ENCODE results near the gene BMPR2. TPM values are rescaled to one million over a fixed set of nuclear protein-coding genes. Genes with fewer than 3 reads are reported as not detected.
A peak's percentile ranks its signal among the peaks of the same experiment; 100 is the strongest.
"Not testable (repeated sequence)": the region's sequence is repeated elsewhere in the genome, so short reads cannot be mapped to it uniquely, and the experiment has no call there.

Gene BMPR2
- total RNA-seq, 1 donor from 2014 or later: 11.3 TPM

DNA sequence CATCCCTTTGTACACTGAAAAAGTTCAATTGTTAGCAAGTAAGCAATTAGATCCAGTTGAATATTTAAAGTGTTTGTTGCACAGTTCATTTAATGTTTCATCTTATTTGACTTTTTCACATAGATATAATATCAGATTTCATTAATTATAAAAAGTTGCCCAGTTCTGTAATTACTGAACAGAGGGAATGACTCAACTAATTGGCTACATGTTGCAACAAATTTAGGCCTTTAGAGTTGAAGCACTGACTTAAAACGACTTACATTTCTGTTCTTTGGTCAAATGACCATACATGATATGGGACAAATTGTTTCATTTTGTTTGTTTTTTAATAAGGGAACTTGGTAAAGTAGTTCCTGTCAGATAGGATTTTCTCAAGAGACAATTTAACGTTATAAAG, 190.2 kb downstream of the BMPR2 start:
- Mint-ChIP-seq H3K9me3 (no peaks in the 10 kb centered on the region), H3K4me1 (ENCODE audit: low read depth) (no peaks in the 10 kb centered on the region), H3K27me3 (ENCODE audit: low read depth) (no peaks in the 10 kb centered on the region), H3K27ac (no peak overlapping the region), H3K4me3 (ENCODE audit: low read depth) (no peak overlapping the region), H3K36me3 (ENCODE audit: low read depth) (no peaks in the 10 kb centered on the region)
- intact Hi-C loops (cut with micrococcal nuclease): no loop called here
- DNase-seq (ENCODE audit: low spot score): no peak

DNA sequence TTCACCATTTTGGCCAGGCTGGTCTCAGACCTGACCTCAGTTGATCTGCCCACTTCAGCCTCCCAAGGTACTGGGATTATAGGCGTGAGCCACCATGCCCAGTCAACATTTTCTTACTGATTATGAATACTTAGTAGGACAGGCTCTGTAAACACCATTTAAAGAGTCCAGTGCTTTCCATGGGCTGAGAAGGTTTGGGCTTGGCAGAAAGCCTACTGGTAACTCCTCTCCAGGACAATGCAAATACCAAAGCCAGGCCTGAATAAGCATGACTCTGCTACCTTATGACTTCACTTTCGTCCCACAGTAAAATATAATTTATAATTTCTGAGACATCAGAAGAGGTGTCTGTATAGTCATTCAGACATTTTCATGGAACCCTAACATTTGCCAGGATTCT, 198.4 kb downstream of the BMPR2 start:
- Mint-ChIP-seq H3K4me3 (ENCODE audit: low read depth) (no peak overlapping the region), H3K36me3 (ENCODE audit: low read depth) (no peaks in the 10 kb centered on the region), H3K27me3 (ENCODE audit: low read depth) (no peaks in the 10 kb centered on the region), H3K4me1 (ENCODE audit: low read depth) (no peaks in the 10 kb centered on the region), H3K9me3 (no peaks in the 10 kb centered on the region), H3K27ac (no peak overlapping the region)
- DNase-seq (ENCODE audit: low spot score): no peak
- intact Hi-C loops (cut with micrococcal nuclease): no loop called here

- intact Hi-C loops (cut with micrococcal nuclease); H3K4me3 Mint-ChIP-seq (ENCODE audit: low read depth); H3K36me3 Mint-ChIP-seq (ENCODE audit: low read depth); H3K4me1 Mint-ChIP-seq (ENCODE audit: low read depth); H3K9me3 Mint-ChIP-seq; DNase-seq (ENCODE audit: low spot score); H3K27ac Mint-ChIP-seq; H3K27me3 Mint-ChIP-seq (ENCODE audit: low read depth): not testable (repeated sequence)
These were observed 199.1 kb downstream of the BMPR2 start for GRCh38 chr2:202575194-202575593.

GRCh38 chr2:202577250-202578183, 201.4 kb downstream of the BMPR2 start:
- Mint-ChIP-seq H3K36me3 (ENCODE audit: low read depth) (no peaks in the 10 kb centered on the region), H3K9me3 (no peaks in the 10 kb centered on the region), H3K4me3 (ENCODE audit: low read depth) (no peak overlapping the region), H3K4me1 (ENCODE audit: low read depth) (no peaks in the 10 kb centered on the region), H3K27ac (no peak overlapping the region), H3K27me3 (ENCODE audit: low read depth) (no peaks in the 10 kb centered on the region)
- intact Hi-C loops (cut with micrococcal nuclease): no loop called here
- no peak for DNase-seq (ENCODE audit: low spot score)

DNA sequence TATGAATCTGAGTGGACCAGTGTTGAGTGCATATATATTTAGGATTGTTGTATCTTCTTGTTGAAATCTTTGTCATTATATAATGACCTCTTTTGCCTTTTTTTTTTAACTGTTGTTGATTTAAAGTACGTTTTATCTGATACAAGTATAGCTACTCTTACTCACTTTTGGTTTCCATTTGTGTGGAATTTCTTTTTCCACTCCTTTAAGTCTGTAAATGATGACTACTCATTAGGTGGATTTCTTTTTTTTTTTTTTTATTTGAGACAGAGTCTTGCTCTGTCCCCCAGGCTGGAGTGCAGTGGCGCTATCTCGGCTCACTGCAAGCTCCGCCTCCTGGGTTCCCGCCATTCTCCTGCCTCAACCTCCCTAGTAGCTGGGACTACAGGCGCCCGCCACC, 206.7 kb downstream of the BMPR2 start:
- not testable (repeated sequence) for H3K4me1 Mint-ChIP-seq (ENCODE audit: low read depth); DNase-seq (ENCODE audit: low spot score); H3K36me3 Mint-ChIP-seq (ENCODE audit: low read depth); H3K27ac Mint-ChIP-seq; H3K4me3 Mint-ChIP-seq (ENCODE audit: low read depth); H3K9me3 Mint-ChIP-seq; H3K27me3 Mint-ChIP-seq (ENCODE audit: low read depth)
- intact Hi-C loops (cut with micrococcal nuclease): loop anchor here (10.0 kb wide), 1 partner anchor 862 kb away; no protein-coding TSS in a partner anchor

DNA sequence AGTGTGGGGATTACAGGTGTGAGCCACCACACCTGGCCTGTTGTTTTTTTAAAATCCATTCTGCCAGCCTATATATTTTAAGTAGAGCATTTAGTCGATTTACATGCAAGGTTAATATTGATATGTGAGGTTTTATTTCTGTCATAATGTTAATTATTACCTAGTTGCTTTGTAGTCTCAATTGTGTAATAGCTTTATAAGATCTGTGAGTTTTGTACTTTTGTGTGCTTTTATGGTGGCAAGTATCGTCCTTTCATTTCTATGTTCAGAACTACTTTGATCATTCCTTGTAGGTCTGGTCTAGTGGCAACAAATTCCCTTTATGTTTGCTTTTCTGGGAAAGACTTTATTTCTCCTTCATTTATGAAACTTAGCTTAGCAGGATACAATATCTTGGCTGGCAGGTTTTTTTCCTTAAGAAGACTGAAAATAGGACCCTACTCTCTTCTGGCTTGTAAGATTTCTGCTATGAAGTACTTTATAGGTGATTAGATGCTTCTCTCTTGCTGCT, 207.6 kb downstream of the BMPR2 start:
- Mint-ChIP-seq H3K4me3 (ENCODE audit: low read depth) (no peak overlapping the region), H3K27ac (no peak overlapping the region), H3K9me3 (no peaks in the 10 kb centered on the region), H3K27me3 (ENCODE audit: low read depth) (no peaks in the 10 kb centered on the region), H3K36me3 (ENCODE audit: low read depth) (no peaks in the 10 kb centered on the region), H3K4me1 (ENCODE audit: low read depth) (peaks cover 7% of the 10 kb centered on the region)
- intact Hi-C loops (cut with micrococcal nuclease): loop anchor here (10.0 kb wide), 1 partner anchor 861 kb away; no protein-coding TSS in a partner anchor
- no peak for DNase-seq (ENCODE audit: low spot score)

GRCh38 chr2:202588647-202589581, 212.8 kb downstream of the BMPR2 start:
- H3K4me1 Mint-ChIP-seq (ENCODE audit: low read depth): peaks cover 4% of the 10 kb centered on the region
- no peak overlapping the region for H3K4me3 Mint-ChIP-seq (ENCODE audit: low read depth)
- H3K36me3 Mint-ChIP-seq (ENCODE audit: low read depth): no peaks in the 10 kb centered on the region
- peak; percentile 53 for DNase-seq (ENCODE audit: low spot score)
- intact Hi-C loops (cut with micrococcal nuclease): loop anchor here (1.0 to 10.0 kb wide), 4 partner anchors 48 to 856 kb away; no protein-coding TSS in a partner anchor
- no peaks in the 10 kb centered on the region for H3K27me3 Mint-ChIP-seq (ENCODE audit: low read depth)
- no peaks in the 10 kb centered on the region for H3K9me3 Mint-ChIP-seq
- no peak overlapping the region for H3K27ac Mint-ChIP-seq

- intact Hi-C loops (cut with micrococcal nuclease): loop anchor here (5.0 to 10.0 kb wide), 3 partner anchors 48 to 855 kb away; no protein-coding TSS in a partner anchor
- Mint-ChIP-seq H3K36me3 (ENCODE audit: low read depth) (no peaks in the 10 kb centered on the region), H3K27ac (no peak overlapping the region), H3K9me3 (no peaks in the 10 kb centered on the region), H3K4me1 (ENCODE audit: low read depth) (peaks cover 4% of the 10 kb centered on the region), H3K4me3 (ENCODE audit: low read depth) (no peak overlapping the region), H3K27me3 (ENCODE audit: low read depth) (no peaks in the 10 kb centered on the region)
- no peak for DNase-seq (ENCODE audit: low spot score)
These were observed 213.4 kb downstream of the BMPR2 start for GRCh38 chr2:202589582-202589949.

- H3K27me3 Mint-ChIP-seq (ENCODE audit: low read depth): no peaks in the 10 kb centered on the region
- no peaks in the 10 kb centered on the region for H3K9me3 Mint-ChIP-seq
- DNase-seq (ENCODE audit: low spot score): no peak
- intact Hi-C loops (cut with micrococcal nuclease): no loop called here
- no peak overlapping the region for H3K27ac Mint-ChIP-seq
- no peaks in the 10 kb centered on the region for H3K36me3 Mint-ChIP-seq (ENCODE audit: low read depth)
- H3K4me1 Mint-ChIP-seq (ENCODE audit: low read depth): peaks cover 4% of the 10 kb centered on the region
- H3K4me3 Mint-ChIP-seq (ENCODE audit: low read depth): no peak overlapping the region
These were observed 216.4 kb downstream of the BMPR2 start for GRCh38 chr2:202592566-202592965.

- Mint-ChIP-seq H3K27me3 (ENCODE audit: low read depth) (no peaks in the 10 kb centered on the region), H3K27ac (no peak overlapping the region), H3K36me3 (ENCODE audit: low read depth) (no peaks in the 10 kb centered on the region), H3K4me3 (ENCODE audit: low read depth) (no peak overlapping the region), H3K9me3 (no peaks in the 10 kb centered on the region), H3K4me1 (ENCODE audit: low read depth) (peaks cover 8% of the 10 kb centered on the region)
- no peak for DNase-seq (ENCODE audit: low spot score)
- intact Hi-C loops (cut with micrococcal nuclease): no loop called here
These were observed 223.0 kb downstream of the BMPR2 start for GRCh38 chr2:202599105-202599504.

GRCh38 chr2:202599911-202600310, 223.8 kb downstream of the BMPR2 start:
- intact Hi-C loops (cut with micrococcal nuclease): no loop called here
- Mint-ChIP-seq H3K4me3 (ENCODE audit: low read depth) (no peak overlapping the region), H3K27me3 (ENCODE audit: low read depth) (no peaks in the 10 kb centered on the region), H3K27ac (no peak overlapping the region), H3K9me3 (no peaks in the 10 kb centered on the region), H3K4me1 (ENCODE audit: low read depth) (peaks cover 8% of the 10 kb centered on the region), H3K36me3 (ENCODE audit: low read depth) (no peaks in the 10 kb centered on the region)
- no peak for DNase-seq (ENCODE audit: low spot score)

DNA sequence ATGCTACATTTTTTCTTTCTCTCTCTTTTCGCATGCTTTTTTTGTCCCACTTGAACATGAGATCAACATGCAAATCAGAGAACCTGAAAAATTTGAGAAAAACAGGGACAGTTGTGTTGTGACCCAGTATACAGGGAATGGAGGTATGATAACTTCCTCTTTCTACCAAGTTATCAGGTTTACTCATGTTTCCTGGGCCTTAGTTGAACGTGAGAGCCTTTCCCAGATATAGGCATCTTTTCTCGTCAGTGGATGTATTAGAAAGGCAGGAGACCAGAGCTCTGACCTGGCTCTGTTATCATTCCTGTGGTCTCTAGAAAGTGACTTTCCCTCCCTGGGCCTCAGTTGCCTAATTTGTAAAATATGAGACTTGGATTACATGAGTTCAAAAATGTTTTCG, 228.6 kb downstream of the BMPR2 start:
- Mint-ChIP-seq H3K4me1 (ENCODE audit: low read depth) (peaks cover 17% of the 10 kb centered on the region), H3K9me3 (no peaks in the 10 kb centered on the region), H3K36me3 (ENCODE audit: low read depth) (no peaks in the 10 kb centered on the region), H3K27me3 (ENCODE audit: low read depth) (no peaks in the 10 kb centered on the region), H3K27ac (no peak overlapping the region), H3K4me3 (ENCODE audit: low read depth) (no peak overlapping the region)
- intact Hi-C loops (cut with micrococcal nuclease): no loop called here
- DNase-seq (ENCODE audit: low spot score): no peak
